NCI-H187 (cell line): ENCODE data around the gene ZGPAT.

Experiments used
- DNase-seq, 2 experiments: peaks; one replicate each; lab custom pipeline; 2025; lab: John Stamatoyannopoulos, UW

The ZGPAT gene

DNA sequence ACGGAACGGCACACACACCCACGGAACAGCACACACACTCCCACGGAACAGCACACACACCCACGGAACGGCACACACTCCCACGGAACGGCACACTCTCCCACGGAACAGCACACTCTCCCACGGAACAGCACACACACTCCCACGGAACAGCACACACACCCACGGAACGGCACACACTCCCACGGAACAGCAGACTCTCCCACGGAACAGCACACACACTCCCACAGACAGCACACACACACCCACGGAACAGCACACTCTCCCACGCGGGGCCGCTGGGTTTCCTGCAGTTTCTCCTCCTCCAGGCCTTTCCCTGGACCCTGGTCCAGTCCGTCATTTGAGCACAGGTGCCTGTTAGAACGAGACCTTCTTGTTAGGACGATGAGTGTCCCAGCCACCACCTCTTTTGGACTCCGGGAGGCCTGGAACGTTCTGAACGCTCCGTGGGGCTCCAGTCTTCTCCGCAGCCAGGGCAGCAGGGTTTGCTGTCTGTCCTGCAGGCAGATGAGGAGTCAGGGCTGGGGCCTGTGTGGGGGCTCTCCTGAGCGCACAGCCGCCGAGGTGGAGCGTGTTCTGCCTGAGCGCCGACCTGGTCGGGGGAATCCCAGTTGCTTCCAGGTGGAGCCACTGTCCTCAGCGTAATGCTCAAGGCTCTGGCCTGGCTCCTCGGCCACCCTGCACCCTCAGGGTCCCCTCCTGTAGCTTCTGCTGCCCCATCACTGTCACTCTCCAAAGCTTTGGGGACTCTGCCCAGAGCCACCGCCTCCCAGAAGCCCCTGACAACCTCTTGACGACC lies 29.0 kb upstream of the ZGPAT start:
- DNase-seq, result no peak

DNA sequence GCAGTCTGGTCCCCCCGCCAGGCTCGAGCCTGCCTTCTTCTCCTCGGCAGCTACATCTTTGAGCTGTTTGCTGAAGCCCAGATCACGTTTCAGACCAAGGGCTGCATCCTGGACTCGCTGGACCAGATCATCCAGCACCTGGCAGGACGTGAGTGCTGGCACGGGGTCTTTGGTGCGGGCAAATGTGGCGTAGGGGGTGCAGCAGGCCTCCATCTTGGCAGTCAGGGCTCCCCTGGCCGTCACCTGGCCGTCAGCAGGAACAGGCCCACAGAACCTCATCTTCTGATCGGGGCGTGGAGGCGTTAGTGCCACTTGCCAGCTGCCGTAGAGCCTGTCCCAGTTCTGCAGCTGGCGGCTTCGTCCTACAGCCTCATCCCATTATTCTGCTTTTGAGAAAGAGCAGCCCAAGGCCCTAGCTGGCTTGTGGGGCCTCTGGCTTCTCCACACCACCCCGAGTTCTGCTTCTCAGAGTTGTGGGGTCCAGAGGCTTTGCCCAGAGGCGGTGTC lies 28.0 kb upstream of the ZGPAT start:
- no peak for DNase-seq

DNA sequence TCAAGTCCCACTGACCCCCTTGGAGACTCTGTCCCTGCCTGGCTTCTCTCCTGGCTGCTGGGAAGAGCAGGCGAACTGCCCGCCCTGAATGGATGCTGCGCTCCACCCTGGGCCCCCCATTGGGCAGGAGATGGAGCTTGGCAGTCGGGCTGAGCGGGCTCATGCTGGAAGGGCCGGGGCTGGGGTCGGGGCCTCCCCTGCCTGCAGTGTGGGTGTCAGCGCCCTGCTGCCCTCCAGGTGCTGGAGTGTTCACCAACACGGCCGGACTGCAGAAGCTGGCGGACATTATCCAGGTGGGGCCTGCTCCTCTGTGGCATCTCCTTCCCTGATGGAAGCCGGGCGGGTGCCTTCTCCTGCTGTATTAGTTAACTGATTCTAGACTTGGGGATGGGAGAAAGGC lies 27.4 kb upstream of the ZGPAT start:
- no peak for DNase-seq

DNA sequence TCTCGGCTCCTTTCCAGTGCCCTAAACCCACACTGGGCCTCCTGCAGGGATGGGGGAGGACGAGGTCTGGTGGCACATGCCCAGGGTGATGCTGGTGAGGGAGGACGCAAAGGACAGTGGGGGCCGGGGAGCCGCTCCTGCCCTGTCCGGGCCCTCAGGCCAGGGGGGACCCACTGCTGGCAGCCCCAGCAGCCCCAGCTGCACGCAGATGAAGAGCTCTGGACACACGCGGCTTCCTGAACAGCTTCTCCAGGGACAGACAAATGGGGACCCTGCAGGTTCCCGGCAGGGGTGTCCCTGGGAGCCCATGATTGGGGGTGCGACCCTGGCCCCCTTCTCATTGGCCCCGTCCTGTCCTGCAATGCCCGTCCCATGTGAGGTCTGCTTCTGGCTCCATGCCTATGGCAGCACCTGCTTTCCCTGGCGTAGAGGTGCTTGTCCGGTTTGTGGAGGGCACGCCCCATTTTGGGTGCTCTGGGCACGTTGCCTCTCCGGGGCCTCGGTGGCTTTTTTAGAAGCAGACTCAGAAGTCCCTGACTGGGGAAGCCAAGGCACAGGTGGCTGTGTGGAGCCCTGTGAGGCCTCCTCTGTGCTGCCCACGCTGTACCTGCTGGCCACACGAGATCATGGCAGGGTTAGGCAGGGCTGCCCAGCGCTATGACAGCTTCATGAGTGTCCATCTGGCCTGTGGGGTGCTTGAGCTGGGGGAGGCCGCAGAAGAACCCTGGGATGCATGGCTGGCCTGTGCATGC lies 26.8 kb upstream of the ZGPAT start:
- no peak for DNase-seq

DNA sequence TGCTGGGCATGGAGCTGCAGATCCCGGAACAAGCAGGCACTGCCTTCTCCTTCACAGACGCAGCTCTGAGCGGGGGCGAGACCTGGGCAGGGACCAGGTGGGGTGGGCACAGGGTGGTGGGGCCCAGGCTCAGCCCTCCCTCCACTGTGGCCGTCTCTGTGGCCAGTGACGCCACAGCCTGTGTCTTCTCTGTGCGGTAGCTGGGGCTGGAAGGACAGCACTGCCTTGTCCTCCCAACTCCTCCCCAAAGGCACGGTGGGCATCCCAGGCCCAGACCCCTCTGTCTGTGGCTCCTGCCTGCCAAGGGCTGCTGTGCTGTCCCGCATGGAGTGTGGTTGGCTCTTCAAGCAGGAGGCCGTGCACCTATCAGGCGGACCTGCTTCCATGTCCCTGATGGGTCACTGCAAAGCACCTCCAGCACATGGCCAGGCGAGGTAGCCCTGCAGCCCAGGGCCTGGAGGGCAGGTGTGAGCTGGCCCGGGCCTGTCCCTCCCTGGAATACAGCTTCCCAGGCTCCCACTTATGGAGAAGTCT lies 26.2 kb upstream of the ZGPAT start:
- no peak for DNase-seq

DNA sequence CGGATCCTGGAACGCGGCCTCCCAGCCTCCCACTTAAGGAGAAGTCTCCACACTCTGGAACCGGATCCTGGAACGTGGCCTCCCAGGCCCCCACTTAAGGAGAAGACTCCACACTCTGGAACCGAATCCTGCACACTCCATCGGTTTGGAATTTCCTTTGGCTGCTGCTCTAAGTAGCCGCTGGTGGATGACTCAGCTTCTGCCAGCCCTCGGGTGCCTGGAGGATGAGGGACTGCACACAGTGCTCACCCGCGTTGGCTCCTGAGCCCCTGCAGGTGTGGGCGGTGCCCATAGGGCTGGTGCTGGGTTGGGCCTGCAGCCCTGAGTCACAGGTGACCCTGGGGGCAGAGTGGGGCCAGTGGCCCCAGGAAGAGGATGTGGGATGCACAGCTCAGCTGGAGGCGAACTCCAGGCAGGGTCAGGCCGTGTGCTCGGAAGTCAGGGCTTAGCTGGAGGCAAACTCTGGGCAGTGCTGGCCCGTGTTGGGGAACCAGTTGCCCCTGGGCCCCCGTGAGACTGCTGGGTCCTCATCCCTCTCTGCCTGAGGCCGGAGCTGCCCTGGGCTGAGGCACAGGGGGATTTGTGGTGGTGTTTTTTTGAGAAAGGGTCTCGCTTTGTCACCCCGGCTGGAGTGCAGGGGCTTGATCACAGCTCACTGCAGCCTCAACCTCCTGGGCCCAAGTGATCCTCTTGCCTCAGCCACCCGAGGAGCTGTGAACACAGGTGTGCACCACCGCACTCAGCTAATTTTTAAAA lies 25.3 kb upstream of the ZGPAT start:
- no peak for DNase-seq

DNA sequence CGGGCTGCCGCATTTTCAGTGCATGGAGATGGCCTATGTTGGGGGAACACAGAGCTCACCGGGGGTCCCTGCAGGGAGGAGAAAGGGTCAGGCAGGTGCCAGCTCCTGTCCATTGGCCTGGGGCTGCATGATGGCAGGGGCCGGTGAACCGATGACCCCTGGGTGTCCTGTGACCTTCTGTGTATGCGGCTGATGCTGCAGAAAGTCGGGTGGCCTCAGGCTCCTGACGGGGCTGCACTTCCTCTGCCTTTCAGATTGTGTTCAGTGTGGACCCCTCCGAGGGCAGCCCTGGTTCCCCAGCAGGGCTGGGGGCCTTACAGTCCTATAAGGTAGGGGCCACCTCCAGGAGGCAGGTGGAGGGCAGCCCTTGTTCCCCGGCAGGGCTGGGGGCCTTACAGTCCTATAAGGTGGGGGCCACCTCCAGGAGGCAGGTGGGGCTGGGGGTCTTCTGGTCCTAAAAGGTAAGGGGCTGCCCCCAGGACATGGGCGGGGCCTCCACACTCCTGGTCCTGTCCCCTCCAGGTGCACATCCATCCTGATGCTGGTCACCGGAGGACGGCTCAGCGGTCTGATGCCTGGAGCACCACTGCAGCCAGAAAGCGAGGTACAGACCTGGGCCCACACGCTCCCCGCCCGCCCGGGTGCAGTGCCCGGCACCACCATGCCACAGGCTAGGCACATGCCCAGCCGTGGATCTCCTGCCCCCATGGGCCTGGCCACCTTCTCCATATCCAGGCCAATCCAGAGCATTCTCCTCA lies 22.4 kb upstream of the ZGPAT start:
- DNase-seq, result no peak

DNA sequence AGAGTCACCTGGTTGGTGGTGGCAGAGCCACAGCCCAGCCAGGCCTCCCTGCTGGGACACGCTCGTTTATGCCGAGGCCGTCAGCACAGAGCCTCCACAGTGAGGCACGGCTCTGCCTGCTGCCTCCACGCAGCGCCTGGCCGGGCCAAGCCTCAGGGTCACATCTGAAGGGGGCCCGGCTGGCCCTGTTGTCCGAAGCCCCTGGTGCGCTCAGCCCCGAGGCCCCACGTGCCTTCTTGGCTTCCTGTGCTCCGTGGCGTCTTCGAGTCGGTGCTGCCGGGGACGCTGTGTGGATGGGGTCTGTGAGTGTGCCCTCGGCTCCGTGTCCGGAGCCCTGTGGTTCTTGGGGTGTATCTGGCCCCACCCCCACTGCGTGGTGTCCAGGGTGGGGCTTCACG lies 21.7 kb upstream of the ZGPAT start:
- no peak for DNase-seq

DNA sequence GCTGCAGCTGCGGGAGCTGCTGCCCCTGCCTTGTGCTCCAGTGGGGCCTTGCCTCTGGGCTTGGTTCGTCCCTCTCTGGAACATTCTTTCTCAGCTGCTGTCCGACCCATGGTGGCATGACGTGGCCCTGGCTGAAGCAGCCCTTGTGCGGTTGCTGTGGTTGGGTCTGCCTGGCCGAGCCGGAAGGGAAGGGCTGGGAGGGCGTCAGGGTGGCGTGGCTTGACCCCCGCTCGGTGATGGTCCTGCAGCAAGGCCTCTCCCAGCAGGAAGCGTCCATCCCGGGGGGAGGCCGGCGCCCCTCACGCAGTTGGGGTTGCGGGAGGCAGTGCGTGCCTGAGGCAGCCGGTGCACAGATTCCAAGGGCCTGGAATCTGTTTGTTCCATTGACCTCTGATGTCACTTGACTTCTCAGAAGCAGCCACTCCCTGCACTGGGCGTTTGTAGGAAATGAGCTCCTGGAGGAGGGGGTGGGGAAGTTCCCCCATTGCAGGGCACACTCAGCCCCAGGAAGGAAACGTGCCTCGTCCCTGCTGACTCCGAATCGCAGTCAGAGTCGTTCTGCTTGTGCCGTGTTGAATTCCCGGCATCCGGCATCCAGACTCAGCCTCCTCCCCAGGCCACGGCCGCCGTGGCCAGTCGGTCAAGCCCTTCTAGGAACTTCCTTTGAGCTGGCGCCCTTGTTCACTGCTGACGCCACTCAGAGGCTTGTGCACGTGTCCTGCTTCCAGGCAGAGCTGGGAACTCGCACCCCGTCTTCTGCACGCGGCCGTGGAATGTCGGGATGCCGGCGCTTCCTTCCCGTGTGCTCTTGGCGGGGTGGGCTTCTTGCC lies 21.1 kb upstream of the ZGPAT start:
- DNase-seq, result no peak

DNA sequence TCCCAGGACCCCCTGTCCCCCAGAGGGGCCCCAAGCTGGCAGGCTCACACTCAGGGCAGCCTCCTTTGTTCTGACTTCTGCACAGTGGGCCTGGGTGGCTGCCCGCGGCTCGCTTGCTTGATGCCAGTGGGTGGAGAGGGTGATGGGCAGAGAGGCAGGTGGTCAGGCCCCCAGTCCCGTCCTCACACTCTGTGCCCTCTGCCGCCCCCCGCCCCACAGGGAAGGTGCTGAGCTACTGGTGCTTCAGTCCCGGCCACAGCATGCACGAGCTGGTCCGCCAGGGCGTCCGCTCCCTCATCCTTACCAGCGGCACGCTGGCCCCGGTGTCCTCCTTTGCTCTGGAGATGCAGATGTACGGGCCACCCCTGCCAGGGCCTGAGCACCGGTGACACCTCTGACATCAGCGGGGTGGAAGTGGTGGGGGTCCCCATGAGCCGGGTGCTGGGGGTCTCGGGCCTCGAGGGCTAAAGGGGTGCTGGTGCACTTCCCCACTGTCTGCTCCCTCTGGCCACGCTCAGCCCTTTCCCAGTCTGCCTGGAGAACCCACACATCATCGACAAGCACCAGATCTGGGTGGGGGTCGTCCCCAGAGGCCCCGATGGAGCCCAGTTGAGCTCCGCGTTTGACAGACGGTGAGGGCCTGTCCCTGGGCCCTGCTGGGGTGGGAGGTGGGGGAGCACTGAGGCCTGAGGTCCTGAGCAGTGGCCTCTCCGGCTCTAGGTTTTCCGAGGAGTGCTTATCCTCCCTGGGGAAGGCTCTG lies 20.2 kb upstream of the ZGPAT start:
- no peak for DNase-seq

DNA sequence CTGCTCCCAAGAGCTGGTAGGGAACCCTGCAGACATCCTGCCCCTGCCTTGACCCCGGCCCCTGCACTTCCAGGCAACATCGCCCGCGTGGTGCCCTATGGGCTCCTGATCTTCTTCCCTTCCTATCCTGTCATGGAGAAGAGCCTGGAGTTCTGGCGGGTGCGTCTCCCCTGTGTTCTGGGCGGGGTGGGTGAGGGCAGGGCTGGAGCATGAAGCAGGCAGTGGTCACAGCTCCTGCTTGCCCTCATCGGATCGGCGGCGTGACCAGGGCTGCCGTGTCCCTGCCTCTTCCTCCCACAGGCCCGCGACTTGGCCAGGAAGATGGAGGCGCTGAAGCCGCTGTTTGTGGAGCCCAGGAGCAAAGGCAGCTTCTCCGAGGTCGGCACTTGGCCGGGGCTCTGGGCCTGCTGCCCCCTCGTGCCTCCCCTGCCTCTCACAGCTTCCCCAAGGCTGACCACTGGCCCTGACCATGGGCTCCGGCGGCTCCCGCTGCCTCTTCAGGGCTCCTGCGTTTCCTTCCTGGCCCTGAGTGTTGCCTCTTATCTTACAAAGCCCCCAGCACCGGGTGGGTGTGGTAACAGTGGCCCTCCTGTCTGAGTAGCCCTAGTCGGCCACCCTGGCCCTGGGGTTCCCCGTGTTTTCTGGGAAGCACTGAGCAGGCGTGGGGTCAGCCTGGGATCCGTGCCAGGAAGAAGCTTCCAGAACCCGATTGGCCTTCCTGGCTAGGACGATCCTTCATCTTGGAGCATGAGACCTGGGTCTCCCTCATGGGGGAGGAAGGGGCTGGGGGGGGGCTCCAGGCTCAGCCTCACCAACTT lies 19.4 kb upstream of the ZGPAT start:
- DNase-seq, result no peak

DNA sequence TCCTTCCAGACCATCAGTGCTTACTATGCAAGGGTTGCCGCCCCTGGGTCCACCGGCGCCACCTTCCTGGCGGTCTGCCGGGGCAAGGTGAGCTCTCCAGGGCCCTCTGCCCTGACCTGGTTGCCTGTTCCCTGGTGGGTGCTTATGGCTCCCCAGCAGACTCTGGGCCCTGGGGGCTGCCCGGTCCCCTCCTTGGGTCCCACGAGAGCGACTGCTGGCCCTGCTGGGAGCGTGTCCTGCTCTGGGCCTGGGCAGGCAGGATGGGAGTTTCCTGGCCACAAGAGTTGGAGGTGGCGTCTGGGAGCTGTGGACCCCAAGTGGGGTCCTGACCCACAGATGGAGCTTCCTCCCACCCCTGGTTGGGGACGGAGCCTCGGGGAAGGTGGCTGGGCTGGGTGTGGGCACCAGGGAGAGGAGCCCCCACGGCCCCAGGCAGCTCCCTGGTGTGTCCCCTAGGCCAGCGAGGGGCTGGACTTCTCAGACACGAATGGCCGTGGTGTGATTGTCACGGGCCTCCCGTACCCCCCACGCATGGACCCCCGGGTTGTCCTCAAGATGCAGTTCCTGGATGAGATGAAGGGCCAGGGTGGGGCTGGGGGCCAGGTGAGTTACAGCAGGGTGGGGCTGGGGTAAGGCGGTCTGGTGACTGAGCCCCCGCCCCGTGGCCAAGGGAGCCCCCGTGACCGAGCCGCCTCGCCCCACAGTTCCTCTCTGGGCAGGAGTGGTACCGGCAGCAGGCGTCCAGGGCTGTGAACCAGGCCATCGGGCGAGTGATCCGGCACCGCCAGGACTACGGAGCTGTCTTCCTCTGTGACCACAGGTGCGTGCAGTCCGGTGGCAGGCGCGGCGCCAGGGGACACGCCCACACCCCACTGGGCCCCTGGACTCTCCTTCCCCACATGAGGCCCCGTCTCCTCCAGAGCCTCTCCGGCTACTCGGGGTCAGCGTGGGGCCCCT lies 18.5 kb upstream of the ZGPAT start:
- DNase-seq, result no peak

DNA sequence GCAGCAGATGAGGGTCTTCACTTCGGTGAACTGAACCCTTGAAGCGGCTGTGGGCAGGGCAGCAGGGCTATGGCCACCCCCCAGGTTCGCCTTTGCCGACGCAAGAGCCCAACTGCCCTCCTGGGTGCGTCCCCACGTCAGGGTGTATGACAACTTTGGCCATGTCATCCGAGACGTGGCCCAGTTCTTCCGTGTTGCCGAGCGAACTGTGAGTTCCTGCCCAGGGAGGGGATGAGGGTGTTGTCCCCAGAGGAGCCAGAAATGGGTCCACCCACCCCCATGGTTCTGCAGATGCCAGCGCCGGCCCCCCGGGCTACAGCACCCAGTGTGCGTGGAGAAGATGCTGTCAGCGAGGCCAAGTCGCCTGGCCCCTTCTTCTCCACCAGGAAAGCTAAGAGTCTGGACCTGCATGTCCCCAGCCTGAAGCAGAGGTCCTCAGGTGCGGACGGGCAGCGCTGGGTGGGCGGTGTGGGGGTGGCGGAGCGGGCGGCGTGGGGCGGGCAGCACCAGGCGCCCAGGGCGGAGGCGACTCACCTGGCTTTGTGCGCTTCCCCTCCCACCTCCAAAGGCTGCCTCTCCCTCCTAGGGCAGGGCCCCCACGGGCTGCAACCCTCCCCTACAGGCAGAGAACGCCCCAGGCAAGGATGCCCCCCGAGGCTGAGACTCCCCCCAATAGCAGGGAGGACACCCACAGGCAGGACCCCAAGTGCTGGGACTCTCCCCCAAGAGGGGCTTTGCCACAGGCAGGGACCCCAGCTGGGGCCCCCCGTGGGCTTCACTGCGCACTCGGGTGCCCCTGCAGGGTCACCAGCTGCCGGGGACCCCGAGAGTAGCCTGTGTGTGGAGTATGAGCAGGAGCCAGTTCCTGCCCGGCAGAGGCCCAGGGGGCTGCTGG lies 17.6 kb upstream of the ZGPAT start:
- no peak for DNase-seq

DNA sequence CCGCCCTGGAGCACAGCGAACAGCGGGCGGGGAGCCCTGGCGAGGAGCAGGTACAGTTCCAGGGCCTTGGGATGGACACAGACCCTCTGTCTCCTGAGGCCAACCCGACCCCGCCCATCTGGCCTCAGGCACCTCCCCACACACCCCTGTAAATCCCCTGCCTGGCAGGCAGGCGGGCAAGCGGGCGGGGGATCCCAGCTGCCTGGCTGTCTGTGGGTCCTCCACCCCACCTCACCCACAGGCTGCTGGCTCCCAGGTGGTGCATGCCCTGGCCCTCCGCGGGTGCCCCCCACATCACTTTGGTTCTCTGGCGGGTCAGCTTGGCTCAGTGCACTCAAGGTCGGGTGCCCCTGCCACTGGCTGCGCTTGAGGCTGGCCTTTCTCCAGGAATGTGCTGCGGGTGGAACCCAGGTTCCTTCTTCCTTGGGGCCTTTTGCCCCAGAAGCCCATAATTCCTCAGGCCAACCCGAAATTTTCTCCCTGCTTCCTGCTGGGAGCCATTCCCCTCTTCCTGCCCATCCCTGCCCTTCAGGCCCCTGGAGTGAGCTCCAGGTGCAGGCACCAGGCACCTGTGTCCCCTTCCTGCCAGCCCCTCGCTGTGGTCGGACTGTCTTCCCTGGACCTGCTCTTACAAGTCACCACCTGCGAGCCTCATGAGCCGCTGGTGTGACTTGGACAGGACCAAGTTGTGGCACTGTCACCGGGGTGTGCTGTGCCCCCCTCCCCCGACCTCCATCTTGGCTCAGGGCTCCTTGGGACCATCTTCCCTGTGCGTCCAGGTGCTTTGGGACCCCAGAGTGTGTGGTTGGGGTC lies 16.7 kb upstream of the ZGPAT start:
- DNase-seq, result no peak

DNA sequence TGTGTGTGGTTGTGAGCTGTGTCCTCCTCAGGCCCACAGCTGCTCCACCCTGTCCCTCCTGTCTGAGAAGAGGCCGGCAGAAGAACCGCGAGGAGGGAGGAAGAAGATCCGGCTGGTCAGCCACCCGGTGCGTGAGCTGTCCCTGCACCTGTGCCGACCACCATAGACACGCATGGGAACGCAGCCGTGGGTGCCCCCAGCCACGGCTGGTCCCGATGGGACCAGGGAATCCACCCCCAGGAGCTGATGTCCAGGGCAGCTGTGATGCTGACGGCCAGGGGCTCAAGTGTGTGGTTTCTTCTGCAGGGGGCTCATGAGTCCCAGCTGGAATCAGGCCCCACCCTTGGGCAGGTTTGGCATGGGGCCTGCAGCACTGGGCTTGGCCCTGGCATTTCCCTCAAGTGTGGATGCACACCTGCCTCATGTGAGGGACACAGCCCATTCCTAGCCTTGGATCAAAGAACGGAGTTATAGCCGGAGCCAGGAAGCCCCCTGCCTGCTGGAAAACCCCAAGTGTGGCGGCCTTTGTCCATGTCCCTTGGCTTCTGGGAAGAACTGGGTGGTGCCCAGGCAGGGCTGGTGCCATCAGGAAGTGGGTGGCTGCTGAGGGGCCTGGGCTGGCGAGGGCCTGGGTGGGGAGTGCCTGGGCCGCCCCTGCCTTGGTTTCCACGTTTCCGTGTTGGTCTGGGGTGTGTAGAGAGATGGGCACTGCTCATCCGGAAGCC lies 16.0 kb upstream of the ZGPAT start:
- DNase-seq, result no peak
